SK-N-SH treated with all-trans-retinoic acid at 6 μM for 48 hours (cell line): ENCODE results near the gene DDX24.

Source experiments
- ATAC-seq: fragments of 200-7000 bp; cut with Tn5 transposase; 3 replicates; pipeline ENCODE4 v1.9.1; 2020; ENCODE audit warnings: mild to moderate bottlenecking, moderate library complexity
- ARNTL ChIP-seq: fragments of 450-650 bp; formaldehyde crosslinking; IDR thresholded peaks from 2 replicates; pipeline ENCODE4 v1.5.0; 2020; ENCODE audit warnings: low read depth, mild to moderate bottlenecking, moderate library complexity, borderline replicate concordance
- BACH2 ChIP-seq: fragments of 250-450 bp; sonication (Bioruptor Pico); IDR thresholded peaks from 2 replicates; pipeline ENCODE4 v1.9.0; 2021; ENCODE audit warnings: mild to moderate bottlenecking, borderline replicate concordance
- CSDC2 ChIP-seq: fragments of 250-450 bp; sonication (Bioruptor Pico); IDR thresholded peaks from 2 replicates; pipeline ENCODE4 v1.5.0; 2020; ENCODE audit warnings: mild to moderate bottlenecking, moderate library complexity
- ESRRG ChIP-seq: fragments of 250-450 bp; sonication (Bioruptor Pico); IDR thresholded peaks from 2 replicates; pipeline ENCODE4 v1.6.1; 2021; ENCODE audit warnings: mild to moderate bottlenecking
- GLIS3 ChIP-seq: fragments of 250-450 bp; sonication (Bioruptor Pico); IDR thresholded peaks from 2 replicates; pipeline ENCODE4 v1.5.0; 2020; ENCODE audit warnings: mild to moderate bottlenecking, moderate library complexity
- ISL1 ChIP-seq: fragments of 250-450 bp; sonication (Bioruptor Pico); IDR thresholded peaks from 2 replicates; pipeline ENCODE4 v2.1.2; 2022; ENCODE audit warnings: mild to moderate bottlenecking, moderate library complexity
- OSR1 ChIP-seq: fragments of 250-450 bp; sonication (Bioruptor Pico); IDR thresholded peaks from 2 replicates; pipeline ENCODE4 v1.8.0; 2022; ENCODE audit warnings: moderate library complexity, mild to moderate bottlenecking, inconsistent platforms
- PPARA ChIP-seq: fragments of 250-450 bp; sonication (Bioruptor Pico); IDR thresholded peaks from 2 replicates; pipeline ENCODE4 v1.5.0; 2020; ENCODE audit warnings: mild to moderate bottlenecking, borderline replicate concordance
- RARB ChIP-seq: fragments of 250-450 bp; sonication (Bioruptor Pico); IDR thresholded peaks from 2 replicates; pipeline ENCODE4 v1.8.0; 2021; ENCODE audit warnings: mild to moderate bottlenecking, moderate library complexity
- SNAI2 ChIP-seq: fragments of 250-450 bp; sonication (Bioruptor Pico); IDR thresholded peaks from 2 replicates; pipeline ENCODE4 v1.5.0; 2020; ENCODE audit warnings: mild to moderate bottlenecking, moderate library complexity
- TCF4 ChIP-seq: fragments of 250-450 bp; sonication (Bioruptor Pico); IDR thresholded peaks from 2 replicates; pipeline ENCODE4 v1.8.0; 2021; ENCODE audit warnings: mild to moderate bottlenecking, moderate library complexity, borderline replicate concordance
- TOX ChIP-seq: fragments of 250-450 bp; sonication (Bioruptor Pico); IDR thresholded peaks from 2 replicates; pipeline ENCODE4 v1.8.0; 2021; ENCODE audit warnings: mild to moderate bottlenecking, moderate library complexity, borderline replicate concordance
- ZC3H10 ChIP-seq: fragments of 250-450 bp; sonication (Bioruptor Pico); IDR thresholded peaks from 2 replicates; pipeline ENCODE4 v1.5.1; 2021; ENCODE audit warnings: mild to moderate bottlenecking, moderate library complexity
- ZFP3 ChIP-seq: fragments of 250-450 bp; sonication (Bioruptor Pico); IDR thresholded peaks from 2 replicates; pipeline ENCODE4 v1.5.0; 2020; ENCODE audit warnings: mild to moderate bottlenecking, moderate library complexity
- ZFP30 ChIP-seq: fragments of 450-650 bp; formaldehyde crosslinking; IDR thresholded peaks from 2 replicates; pipeline ENCODE4 v1.5.0; 2022; ENCODE audit warnings: mild to moderate bottlenecking, moderate library complexity
- ZNF565 ChIP-seq: fragments of 450-650 bp; formaldehyde crosslinking; conservative IDR thresholded peaks from 2 replicates; pipeline ENCODE4 v1.5.0; 2020; ENCODE audit warnings: low read depth, mild to moderate bottlenecking, moderate library complexity
- ZNF70 ChIP-seq: fragments of 450-650 bp; formaldehyde crosslinking; IDR thresholded peaks from 2 replicates; pipeline ENCODE4 v1.5.0; 2020; ENCODE audit warnings: mild to moderate bottlenecking, moderate library complexity
- ZNF8 ChIP-seq: fragments of 450-650 bp; formaldehyde crosslinking; IDR thresholded peaks from 2 replicates; pipeline ENCODE4 v1.5.0; 2020; ENCODE audit warnings: mild to moderate bottlenecking, moderate library complexity
- TF ChIP-seq, protein P1 (sequence below): fragments of 250-450 bp; sonication (Bioruptor Pico); IDR thresholded peaks from 2 replicates; pipeline ENCODE4 v1.5.0; 2020; ENCODE audit warnings: mild to moderate bottlenecking, moderate library complexity
- TF ChIP-seq, protein P2 (sequence below): fragments of 250-450 bp; sonication (Bioruptor Pico); IDR thresholded peaks from 2 replicates; pipeline ENCODE4 v1.8.0; 2021; ENCODE audit warnings: low read depth, mild to moderate bottlenecking, moderate library complexity, borderline replicate concordance
- TF ChIP-seq, protein P3 (sequence below): fragments of 250-450 bp; sonication (Bioruptor Pico); IDR thresholded peaks from 2 replicates; pipeline ENCODE4 v1.5.1; 2021; ENCODE audit warnings: mild to moderate bottlenecking, moderate library complexity

The DDX24 gene

DNA sequence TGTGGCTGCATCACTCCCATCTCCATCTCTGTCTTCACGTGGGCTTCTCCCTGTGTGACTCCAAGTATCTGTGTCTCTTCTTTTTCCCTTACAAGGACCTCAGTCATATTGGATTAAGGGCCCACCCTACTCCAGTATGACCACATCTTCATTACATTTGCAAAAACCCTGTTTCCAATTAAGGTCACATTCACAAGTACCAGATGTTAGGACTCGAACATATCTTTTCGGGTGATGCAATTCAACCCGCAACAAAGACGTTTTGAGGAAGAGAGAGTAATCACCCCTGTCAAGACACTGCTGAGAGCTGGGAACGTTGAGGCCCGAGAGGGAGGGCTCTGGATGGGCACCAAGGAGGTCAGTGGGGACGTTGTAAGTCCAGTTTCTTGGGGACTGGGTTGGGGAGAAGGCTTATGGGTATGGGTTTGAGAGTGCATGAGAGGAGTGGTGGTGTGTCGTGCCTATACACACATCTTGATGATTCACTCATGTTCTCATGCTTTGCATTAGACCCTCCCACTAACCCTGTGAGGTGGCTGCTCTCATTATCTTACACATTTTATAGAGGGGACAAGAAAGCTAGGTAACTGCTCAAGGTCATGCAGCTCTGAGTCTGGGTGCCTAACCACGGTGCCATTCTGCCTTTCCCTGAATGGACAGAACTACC lies 17.5 kb upstream of the DDX24 start:
- no peak for TF ChIP-seq BACH2
- no peak for TF ChIP-seq ZNF8 (CRISPR knock-in tag)
- no peak for TF ChIP-seq PPARA (CRISPR knock-in tag)
- TF ChIP-seq ZNF565 (CRISPR knock-in tag) = no peak
- no peak for TF ChIP-seq CSDC2
- no peak for TF ChIP-seq ZC3H10 (CRISPR knock-in tag)
- no peak for TF ChIP-seq TOX
- no peak for TF ChIP-seq ZFP3 (CRISPR knock-in tag)
- TF ChIP-seq ISL1 (CRISPR knock-in tag) = no peak
- TF ChIP-seq, protein P1, sequence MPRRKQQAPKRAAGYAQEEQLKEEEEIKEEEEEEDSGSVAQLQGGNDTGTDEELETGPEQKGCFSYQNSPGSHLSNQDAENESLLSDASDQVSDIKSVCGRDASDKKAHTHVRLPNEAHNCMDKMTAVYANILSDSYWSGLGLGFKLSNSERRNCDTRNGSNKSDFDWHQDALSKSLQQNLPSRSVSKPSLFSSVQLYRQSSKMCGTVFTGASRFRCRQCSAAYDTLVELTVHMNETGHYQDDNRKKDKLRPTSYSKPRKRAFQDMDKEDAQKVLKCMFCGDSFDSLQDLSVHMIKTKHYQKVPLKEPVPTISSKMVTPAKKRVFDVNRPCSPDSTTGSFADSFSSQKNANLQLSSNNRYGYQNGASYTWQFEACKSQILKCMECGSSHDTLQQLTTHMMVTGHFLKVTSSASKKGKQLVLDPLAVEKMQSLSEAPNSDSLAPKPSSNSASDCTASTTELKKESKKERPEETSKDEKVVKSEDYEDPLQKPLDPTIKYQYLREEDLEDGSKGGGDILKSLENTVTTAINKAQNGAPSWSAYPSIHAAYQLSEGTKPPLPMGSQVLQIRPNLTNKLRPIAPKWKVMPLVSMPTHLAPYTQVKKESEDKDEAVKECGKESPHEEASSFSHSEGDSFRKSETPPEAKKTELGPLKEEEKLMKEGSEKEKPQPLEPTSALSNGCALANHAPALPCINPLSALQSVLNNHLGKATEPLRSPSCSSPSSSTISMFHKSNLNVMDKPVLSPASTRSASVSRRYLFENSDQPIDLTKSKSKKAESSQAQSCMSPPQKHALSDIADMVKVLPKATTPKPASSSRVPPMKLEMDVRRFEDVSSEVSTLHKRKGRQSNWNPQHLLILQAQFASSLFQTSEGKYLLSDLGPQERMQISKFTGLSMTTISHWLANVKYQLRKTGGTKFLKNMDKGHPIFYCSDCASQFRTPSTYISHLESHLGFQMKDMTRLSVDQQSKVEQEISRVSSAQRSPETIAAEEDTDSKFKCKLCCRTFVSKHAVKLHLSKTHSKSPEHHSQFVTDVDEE (CRISPR knock-in tag) = no peak
- TF ChIP-seq, protein P2, sequence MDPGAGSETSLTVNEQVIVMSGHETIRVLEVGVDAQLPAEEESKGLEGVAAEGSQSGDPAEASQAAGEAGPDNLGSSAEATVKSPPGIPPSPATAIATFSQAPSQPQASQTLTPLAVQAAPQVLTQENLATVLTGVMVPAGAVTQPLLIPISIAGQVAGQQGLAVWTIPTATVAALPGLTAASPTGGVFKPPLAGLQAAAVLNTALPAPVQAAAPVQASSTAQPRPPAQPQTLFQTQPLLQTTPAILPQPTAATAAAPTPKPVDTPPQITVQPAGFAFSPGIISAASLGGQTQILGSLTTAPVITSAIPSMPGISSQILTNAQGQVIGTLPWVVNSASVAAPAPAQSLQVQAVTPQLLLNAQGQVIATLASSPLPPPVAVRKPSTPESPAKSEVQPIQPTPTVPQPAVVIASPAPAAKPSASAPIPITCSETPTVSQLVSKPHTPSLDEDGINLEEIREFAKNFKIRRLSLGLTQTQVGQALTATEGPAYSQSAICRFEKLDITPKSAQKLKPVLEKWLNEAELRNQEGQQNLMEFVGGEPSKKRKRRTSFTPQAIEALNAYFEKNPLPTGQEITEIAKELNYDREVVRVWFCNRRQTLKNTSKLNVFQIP (CRISPR knock-in tag) = no peak
- no peak for TF ChIP-seq ESRRG (CRISPR knock-in tag)
- TF ChIP-seq, protein P3, sequence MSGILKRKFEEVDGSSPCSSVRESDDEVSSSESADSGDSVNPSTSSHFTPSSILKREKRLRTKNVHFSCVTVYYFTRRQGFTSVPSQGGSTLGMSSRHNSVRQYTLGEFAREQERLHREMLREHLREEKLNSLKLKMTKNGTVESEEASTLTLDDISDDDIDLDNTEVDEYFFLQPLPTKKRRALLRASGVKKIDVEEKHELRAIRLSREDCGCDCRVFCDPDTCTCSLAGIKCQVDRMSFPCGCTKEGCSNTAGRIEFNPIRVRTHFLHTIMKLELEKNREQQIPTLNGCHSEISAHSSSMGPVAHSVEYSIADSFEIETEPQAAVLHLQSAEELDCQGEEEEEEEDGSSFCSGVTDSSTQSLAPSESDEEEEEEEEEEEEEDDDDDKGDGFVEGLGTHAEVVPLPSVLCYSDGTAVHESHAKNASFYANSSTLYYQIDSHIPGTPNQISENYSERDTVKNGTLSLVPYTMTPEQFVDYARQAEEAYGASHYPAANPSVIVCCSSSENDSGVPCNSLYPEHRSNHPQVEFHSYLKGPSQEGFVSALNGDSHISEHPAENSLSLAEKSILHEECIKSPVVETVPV (CRISPR knock-in tag) = no peak
- no peak for TF ChIP-seq SNAI2 (CRISPR knock-in tag)
- no peak for ATAC-seq

DNA sequence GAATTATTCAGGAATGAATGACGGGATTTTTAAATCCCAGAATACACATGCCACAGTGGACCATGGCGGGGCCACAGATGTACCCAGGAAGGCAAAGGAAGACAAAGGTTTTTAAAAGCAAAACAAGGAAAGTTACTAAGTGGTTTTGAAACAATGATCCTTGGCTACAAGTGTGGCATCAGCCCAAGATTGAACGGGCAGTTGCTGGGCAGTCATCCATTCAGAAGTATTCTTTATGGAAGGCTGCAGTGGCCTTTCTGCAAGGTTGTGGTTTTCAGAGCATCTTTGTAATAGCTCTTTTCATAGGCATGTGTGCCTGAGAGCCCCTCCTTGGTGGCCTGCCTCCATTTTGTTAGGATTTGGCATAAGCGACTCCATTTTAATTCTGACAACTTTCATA lies 16.1 kb upstream of the DDX24 start:
- ATAC-seq = no peak

DNA sequence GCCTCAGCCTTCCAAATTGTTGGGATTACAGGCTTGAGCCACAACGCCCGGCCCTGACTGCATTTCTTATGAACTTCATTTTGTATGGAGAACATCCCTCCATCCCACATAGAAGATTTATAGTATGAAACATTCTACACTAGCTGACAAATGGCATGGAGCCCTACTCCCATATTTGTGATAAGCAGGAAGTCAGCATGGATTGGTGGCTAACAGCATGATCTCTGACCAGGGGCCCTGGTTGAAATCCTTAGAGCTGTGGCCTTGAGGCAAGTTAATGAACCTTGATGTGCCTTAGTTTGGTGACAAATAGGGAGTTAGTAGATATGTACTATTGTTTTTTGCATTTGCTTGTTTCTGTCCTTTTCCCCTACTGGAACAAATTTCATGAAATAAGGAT lies 12.4 kb upstream of the DDX24 start:
- TF ChIP-seq ZNF70 = no peak
- TF ChIP-seq TCF4 (CRISPR knock-in tag) = no peak
- no peak for TF ChIP-seq ARNTL
- TF ChIP-seq OSR1 = no peak
- TF ChIP-seq RARB (CRISPR knock-in tag) = no peak
- TF ChIP-seq ZFP30 (CRISPR knock-in tag) = no peak
- no peak for TF ChIP-seq ISL1 (CRISPR knock-in tag)
- TF ChIP-seq ZNF8 (CRISPR knock-in tag) = no peak
- no peak for ATAC-seq

More for the DNA sequence above, 16.1 kb upstream of the DDX24 start:
- TF ChIP-seq, protein P2 (CRISPR knock-in tag) = no peak
- TF ChIP-seq SNAI2 (CRISPR knock-in tag) = no peak
- TF ChIP-seq ZNF8 (CRISPR knock-in tag) = no peak
- no peak for TF ChIP-seq TCF4 (CRISPR knock-in tag)
- no peak for TF ChIP-seq GLIS3 (CRISPR knock-in tag)
- TF ChIP-seq, protein P3 (CRISPR knock-in tag) = no peak
